Measurements from ENCODE around the gene TSHZ2. TPM values are rescaled to one million over a fixed set of nuclear protein-coding genes. Genes with fewer than 3 reads are reported as not detected.

The TSHZ2 gene
- total RNA-seq, 1 experiment from 2014 or later, result 0.07 TPM

GRCh38 chr20:53260591-53260990 lies 288.4 kb downstream of the TSHZ2 start:
- H3K79me1 ChIP-seq (ENCODE audit: insufficient read depth, low read depth, low read length, poor library complexity, severe bottlenecking), result no peaks in the 10 kb centered on the region
- no peak overlapping the region for H4K8ac ChIP-seq (replicated peaks; ENCODE audit: insufficient read length, low read depth, low read length)
- no peaks in the 10 kb centered on the region for H3K4me1 ChIP-seq (ENCODE audit: insufficient read depth, low read length)
- no peak overlapping the region for H2BK12ac ChIP-seq (ENCODE audit: insufficient read length, low read depth, low read length)
- H2AK5ac ChIP-seq (ENCODE audit: insufficient read length, low read length), result no peak overlapping the region
- H3K4me2 ChIP-seq (ENCODE audit: insufficient read depth, insufficient read length, low read length), result no peak overlapping the region
- no peak overlapping the region for H2BK20ac ChIP-seq (ENCODE audit: low read depth, low read length, poor library complexity, severe bottlenecking)
- H2BK5ac ChIP-seq (ENCODE audit: insufficient read length, low read length), result no peak overlapping the region
- no peak overlapping the region for H3K56ac ChIP-seq (ENCODE audit: insufficient read length, low read depth, low read length)
- H2BK15ac ChIP-seq (ENCODE audit: low read depth, low read length), result no peak overlapping the region
- H3K4me3 Mint-ChIP-seq, result no peak overlapping the region
- no peak overlapping the region for H3K27ac Mint-ChIP-seq
- H3K9me3 Mint-ChIP-seq, result peaks cover 0 to under 1% of the 10 kb centered on the region in 2 experiments; a peak in 1 of 5 replicates
- no peak overlapping the region for H3K14ac ChIP-seq (ENCODE audit: insufficient read depth, low read length)
- H4K91ac ChIP-seq (ENCODE audit: insufficient read length, low read depth, low read length), result no peak overlapping the region
- H3K23ac ChIP-seq (ENCODE audit: insufficient read length, low read depth, low read length), result no peak overlapping the region
- no peak for DNase-seq
- H3K27ac ChIP-seq (ENCODE audit: insufficient read length, low read depth, low read length), result no peak overlapping the region
- H3K18ac ChIP-seq (ENCODE audit: insufficient read length, low read depth, low read length), result no peak overlapping the region
- H3K79me2 ChIP-seq (ENCODE audit: insufficient read depth, low read length), result no peaks in the 10 kb centered on the region
- peaks cover 0 to under 1% (median 0%) of the 10 kb centered on the region in 3 experiments; a peak in 2 of 7 replicates for H3K36me3 Mint-ChIP-seq (ENCODE audit: insufficient read depth in 1 of 3, low read depth in 3 of 3)
- no peak overlapping the region for H4K5ac ChIP-seq (ENCODE audit: insufficient read length, low read depth, low read length)
- no peaks in the 10 kb centered on the region; the same call in 1 of the 2 replicates for H3K27me3 Mint-ChIP-seq (ENCODE audit: low read depth)
- no peak overlapping the region for H2BK120ac ChIP-seq (ENCODE audit: low read depth, low read length, poor library complexity, severe bottlenecking)
- H3K4ac ChIP-seq (ENCODE audit: low read depth, low read length), result no peak overlapping the region
- H3K4me1 Mint-ChIP-seq, result peaks cover 12 to 18% of the 10 kb centered on the region in 2 experiments
- no peak overlapping the region for H3T11ph ChIP-seq (ENCODE audit: low read length)
- no CpG with 5 or more reads among the region's 2 CpGs for WGBS (ENCODE audit: extremely low coverage, insufficient read length, low lambda C conversion rate)
- no peaks in the 10 kb centered on the region for H3K27me3 ChIP-seq (ENCODE audit: insufficient read depth, low read length)
- no peaks in the 10 kb centered on the region for H3K9me3 ChIP-seq (ENCODE audit: control insufficient read depth, low read depth, low read length)
- no peak overlapping the region for H3K9ac ChIP-seq (ENCODE audit: extremely low read depth, insufficient read length, low read length)
- TF ChIP-seq, protein P1, sequence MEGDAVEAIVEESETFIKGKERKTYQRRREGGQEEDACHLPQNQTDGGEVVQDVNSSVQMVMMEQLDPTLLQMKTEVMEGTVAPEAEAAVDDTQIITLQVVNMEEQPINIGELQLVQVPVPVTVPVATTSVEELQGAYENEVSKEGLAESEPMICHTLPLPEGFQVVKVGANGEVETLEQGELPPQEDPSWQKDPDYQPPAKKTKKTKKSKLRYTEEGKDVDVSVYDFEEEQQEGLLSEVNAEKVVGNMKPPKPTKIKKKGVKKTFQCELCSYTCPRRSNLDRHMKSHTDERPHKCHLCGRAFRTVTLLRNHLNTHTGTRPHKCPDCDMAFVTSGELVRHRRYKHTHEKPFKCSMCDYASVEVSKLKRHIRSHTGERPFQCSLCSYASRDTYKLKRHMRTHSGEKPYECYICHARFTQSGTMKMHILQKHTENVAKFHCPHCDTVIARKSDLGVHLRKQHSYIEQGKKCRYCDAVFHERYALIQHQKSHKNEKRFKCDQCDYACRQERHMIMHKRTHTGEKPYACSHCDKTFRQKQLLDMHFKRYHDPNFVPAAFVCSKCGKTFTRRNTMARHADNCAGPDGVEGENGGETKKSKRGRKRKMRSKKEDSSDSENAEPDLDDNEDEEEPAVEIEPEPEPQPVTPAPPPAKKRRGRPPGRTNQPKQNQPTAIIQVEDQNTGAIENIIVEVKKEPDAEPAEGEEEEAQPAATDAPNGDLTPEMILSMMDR (conservative IDR thresholded peaks at IDR 0.05), result no peak
- no peaks in the 10 kb centered on the region for H4K20me1 ChIP-seq (ENCODE audit: control insufficient read depth, insufficient read depth, insufficient read length)
- no peak overlapping the region for H2AFZ ChIP-seq (ENCODE audit: low read length)
- H3K23me2 ChIP-seq (ENCODE audit: insufficient read length, low read depth, low read length, poor library complexity, severe bottlenecking), result no peaks in the 10 kb centered on the region

All from H9 (cell line).